GM21737 (cell line): ENCODE results near the gene POPDC3.

ENCODE experiments used
- ATAC-seq: cut with Tn5 transposase; IDR thresholded peaks from one replicate; pipeline ENCODE4 v1.9.1; 2021; ENCODE audit warnings: mild to moderate bottlenecking, moderate library complexity; ENCODE audit not compliant: unreplicated experiment

Gene POPDC3

DNA sequence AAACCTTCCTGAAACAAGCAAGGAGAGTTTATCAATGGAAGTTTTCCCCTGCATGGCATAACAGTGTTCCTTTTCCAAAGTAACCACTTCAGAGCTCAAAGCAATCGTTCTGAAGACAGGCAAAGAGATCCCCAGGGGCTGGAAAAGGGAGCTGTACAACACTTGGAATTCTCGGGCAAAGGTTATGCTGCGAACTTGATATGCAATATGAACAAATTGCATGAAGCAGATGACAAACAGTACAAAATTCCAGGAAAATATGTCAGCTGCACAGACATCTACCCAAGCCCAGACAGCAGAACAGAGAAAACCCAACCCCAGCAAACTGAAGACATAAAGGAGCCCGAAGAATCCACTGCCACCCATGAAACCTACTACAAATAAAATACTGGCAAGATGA lies 18.4 kb downstream of the POPDC3 start:
- no peak for ATAC-seq

DNA sequence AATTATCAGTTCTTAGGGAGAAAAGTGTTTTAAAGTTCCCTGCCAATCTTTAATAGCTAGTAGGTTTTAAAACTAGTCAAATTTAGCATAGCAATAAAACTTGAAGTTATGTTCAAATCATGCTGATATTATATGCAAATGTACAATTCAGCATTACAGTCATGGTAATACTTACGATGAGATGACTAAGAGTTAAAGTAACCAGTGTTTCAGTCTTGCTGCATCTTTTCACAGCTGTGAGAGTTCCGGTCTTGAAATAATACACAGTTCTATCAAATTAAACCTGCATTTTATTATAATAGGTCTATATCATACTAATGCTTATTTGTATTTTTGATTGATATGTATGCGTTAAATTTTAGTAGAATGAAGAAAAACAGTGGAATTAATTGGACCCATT lies 26.1 kb downstream of the POPDC3 start:
- ATAC-seq: no peak

- no peak for ATAC-seq
These were observed 26.9 kb downstream of the POPDC3 start for GRCh38 chr6:105152880-105153279.

DNA sequence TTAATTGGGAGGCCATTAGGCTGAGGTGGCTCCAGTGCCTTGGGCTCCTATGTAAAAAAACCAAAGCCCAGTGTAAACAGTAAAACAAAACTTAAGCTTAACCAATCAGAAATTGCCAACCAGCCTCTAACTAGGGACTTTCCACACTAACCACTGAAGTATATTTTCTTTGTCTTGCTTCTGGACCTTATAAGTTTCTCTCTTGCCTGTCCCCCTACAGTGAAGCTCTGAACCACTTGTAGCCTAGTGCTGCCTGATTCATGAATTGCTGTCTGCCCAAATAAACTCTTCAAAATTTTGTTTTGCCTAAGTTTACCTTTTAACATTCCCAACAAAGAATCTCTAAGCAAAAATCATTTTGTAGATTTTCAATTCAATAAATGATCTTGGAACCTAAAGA lies 28.2 kb downstream of the POPDC3 start:
- no peak for ATAC-seq

DNA sequence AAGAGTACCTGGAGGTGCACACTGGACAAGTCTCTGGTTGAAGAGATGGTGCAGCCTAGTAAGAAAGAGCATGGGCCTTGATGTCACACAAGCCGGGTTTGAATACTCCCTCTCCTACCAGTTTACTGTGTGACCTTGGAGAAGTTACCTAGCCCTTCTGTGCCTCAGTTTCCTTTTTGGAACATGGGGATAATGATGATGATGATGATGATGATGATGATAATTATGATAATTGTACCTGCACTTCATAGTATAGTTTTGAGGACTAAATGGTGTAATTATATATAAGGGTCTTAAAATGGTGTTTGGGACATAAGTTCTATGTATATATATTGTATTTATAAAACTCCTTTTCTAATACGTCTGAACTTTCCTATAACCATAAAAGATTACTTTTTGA lies 41.7 kb downstream of the POPDC3 start:
- no peak for ATAC-seq

- ATAC-seq: no peak
These were observed 42.4 kb downstream of the POPDC3 start for GRCh38 chr6:105137388-105137787.

GRCh38 chr6:105136431-105137350 lies 43.1 kb downstream of the POPDC3 start:
- peak; percentile 47 for ATAC-seq

DNA sequence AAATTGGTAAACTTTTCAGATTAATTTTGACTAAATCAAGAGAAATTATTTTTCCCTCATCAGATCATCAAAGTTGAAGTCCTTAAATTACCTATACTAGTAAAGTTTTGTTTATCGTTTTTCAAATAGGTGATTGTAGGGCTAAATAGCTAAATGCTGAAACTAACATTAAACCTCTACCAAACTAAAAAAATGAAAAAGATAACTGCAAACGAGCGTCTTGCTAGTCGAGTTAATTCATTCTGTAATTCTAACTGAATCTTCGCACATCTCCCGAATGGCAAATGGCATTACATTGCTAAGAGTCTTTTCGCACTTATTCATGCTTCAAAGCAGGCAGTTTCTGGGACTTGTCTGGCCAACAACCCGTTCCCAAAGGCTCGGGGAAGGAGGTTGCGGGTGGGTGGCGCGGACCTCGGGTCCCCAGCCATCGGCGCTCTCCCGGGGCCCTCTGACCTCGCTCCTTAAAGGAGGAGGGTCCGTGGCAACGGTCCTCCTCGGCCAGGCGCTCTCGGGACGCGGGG lies 43.8 kb downstream of the POPDC3 start:
- ATAC-seq: no peak

- no peak for ATAC-seq
These were observed 44.8 kb downstream of the POPDC3 start for GRCh38 chr6:105135056-105135455.

DNA sequence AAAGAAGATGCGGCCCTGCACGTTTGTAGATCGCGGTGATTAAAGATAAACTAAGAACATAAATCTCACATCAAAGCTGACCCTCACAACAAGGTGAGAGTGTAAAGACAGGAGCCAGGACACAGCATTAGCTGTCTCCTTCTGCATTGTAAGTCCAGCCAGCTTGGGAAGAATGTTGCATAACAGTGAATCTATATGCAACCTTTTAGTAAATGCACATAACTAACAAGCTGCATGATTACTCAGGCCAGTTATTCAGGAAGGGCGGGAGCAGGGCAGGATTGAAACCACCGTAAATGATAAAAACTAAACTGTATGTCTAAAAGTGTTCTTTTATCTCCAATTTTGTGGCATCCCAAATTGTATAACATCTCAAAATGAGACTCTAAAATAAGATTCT lies 57.1 kb downstream of the POPDC3 start:
- ATAC-seq: no peak

GRCh38 chr6:105121981-105122380 lies 57.8 kb downstream of the POPDC3 start:
- no peak for ATAC-seq

DNA sequence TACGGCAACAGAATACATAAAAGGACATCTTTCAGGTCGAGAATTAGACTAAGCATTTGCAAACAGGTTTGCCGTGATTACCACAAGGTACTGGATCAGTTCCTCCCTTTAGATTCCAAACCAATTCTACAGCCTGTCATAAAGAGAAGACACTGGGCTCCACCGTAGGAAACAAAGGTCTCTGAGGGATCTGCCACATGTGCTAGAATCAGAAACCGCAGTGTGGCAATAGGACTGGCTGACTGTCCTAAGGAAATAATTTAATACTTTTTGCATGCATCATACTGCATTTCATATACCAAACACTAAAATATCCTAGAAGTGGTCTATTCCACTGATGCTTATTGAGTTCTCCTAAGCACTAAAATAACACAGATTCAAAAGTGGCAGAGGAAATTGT lies 59.2 kb downstream of the POPDC3 start:
- no peak for ATAC-seq

GRCh38 chr6:105116150-105116549 lies 63.7 kb downstream of the POPDC3 start:
- ATAC-seq: no peak

- ATAC-seq: no peak
These were observed 66.4 kb downstream of the POPDC3 start for GRCh38 chr6:105113422-105113821.

GRCh38 chr6:105112577-105112976 lies 67.2 kb downstream of the POPDC3 start:
- no peak for ATAC-seq

- no peak for ATAC-seq
These were observed 67.9 kb downstream of the POPDC3 start for GRCh38 chr6:105111871-105112270.

GRCh38 chr6:105111105-105111504 lies 68.7 kb downstream of the POPDC3 start:
- ATAC-seq: no peak

DNA sequence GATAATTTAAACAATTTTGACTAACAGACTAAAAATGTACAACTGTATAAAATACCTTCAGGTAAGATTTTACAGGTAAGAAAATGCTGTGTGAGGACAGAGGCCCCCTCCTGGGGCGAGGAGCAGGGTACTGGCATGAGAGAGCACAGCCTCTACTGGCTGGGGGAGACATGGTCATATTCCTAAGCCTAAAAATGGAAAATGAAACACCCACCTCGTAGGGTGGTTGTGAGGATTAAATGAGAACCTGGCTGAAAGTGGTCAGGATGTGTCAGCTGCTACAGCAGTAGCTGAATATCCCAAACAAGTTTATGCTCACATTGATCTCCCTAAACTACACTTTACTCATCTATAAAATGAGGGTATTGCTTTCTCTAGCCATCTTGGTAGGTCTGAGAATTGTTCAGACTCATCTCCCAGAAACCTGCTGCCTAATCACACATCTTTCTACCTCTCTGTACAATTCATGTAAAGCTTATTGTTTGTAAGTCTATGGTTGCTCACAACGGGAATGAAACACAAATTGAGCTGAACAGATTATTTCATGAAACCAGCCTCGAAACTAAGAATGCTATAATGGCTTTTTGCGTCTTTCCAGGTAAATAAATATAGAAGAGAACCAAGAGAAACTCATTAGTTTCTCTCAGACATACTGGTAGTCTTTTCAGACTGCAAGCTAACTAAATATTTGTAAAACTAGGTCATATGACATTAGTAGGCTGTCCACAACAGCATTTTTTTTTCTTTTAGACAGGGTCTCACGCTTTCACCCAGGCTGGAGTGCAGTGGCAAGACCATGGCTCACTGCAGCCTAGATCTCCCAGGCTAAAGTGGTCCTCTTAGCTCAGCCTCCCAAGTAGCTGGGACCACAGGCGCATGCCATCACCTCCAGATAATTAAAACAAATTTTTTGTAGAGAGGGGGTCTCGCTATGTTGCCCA lies 69.6 kb downstream of the POPDC3 start:
- ATAC-seq: no peak

DNA sequence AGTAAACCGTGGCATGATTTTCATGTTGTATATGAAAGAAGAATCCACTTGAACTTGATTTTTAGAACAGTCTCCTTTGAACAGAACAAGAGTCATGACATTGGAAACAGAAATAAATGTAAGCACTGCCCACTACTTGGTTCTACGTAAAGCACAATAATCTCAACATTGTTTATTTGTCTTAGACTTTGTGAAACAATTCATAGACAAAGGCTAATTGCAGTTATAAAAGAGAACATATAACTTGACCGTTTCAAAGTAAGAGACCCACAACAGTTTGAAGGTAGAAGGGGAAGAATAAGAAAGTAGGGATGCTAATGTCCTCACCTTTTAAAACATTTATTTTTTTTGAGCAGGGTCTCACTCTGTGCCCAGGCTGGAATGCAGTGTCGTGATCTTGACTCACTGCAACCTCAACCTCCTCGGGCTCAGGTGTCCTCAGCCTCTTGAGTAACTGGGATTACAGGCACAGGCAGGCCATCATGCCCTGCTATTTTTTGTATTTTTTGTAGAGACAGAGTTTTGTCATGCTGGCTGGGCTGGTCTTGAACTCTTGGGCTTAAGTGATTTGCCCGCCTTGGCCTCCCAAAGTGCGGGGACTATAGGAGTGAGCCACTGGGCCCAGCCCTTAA lies 71.1 kb downstream of the POPDC3 start:
- no peak for ATAC-seq
